ENCODE data around the gene GSG1L. TPM values are rescaled to one million over a fixed set of nuclear protein-coding genes. Genes with fewer than 3 reads are reported as not detected.

GSG1L gene
- total and polyA plus RNA-seq, 5 experiments from 2014 or later, result not detected

- POLR2A ChIA-PET, result no interaction called here
- H3K9me3 Mint-ChIP-seq, result no peaks in the 10 kb centered on the region
- ATAC-seq, result no peak
Observed at GRCh38 chr16:27775254-27775653, 288.3 kb downstream of the GSG1L start.

GRCh38 chr16:27774779-27775178, 288.7 kb downstream of the GSG1L start:
- Mint-ChIP-seq H3K27ac (no peak overlapping the region), H3K4me1 (no peaks in the 10 kb centered on the region), H3K36me3 (peaks cover 0 to 19% (median 3%) of the 10 kb centered on the region in 3 donors), H3K27me3 (no peaks in the 10 kb centered on the region), H3K9me3 (no peaks in the 10 kb centered on the region), H3K4me3 (no peak overlapping the region)
- ATAC-seq (no peak), DNase-seq (no peak)
- POLR2A ChIA-PET, result no interaction called here

More at GRCh38 chr16:27775254-27775653, 288.3 kb downstream of the GSG1L start:
- H3K4me3 Mint-ChIP-seq, result no peak overlapping the region
- no peaks in the 10 kb centered on the region for H3K27me3 Mint-ChIP-seq
- peaks cover 0 to 14% (median 2%) of the 10 kb centered on the region in 3 donors for H3K36me3 Mint-ChIP-seq
- no peak overlapping the region for H3K27ac Mint-ChIP-seq
- DNase-seq, result no peak
- H3K4me1 Mint-ChIP-seq, result no peaks in the 10 kb centered on the region

GRCh38 chr16:27773344-27773743, 290.2 kb downstream of the GSG1L start:
- Mint-ChIP-seq H3K4me3 (no peak overlapping the region), H3K27me3 (no peaks in the 10 kb centered on the region), H3K36me3 (peaks cover 0 to 25% (median 3%) of the 10 kb centered on the region in 3 donors), H3K4me1 (no peaks in the 10 kb centered on the region), H3K9me3 (no peaks in the 10 kb centered on the region), H3K27ac (no peak overlapping the region)
- DNase-seq (no peak), ATAC-seq (no peak)
- POLR2A ChIA-PET, result no interaction called here

- DNase-seq, result no peak
- ATAC-seq, result no peak
- Mint-ChIP-seq H3K27ac (no peak overlapping the region), H3K27me3 (no peaks in the 10 kb centered on the region), H3K4me3 (no peak overlapping the region), H3K9me3 (no peaks in the 10 kb centered on the region), H3K36me3 (peaks cover 0 to 24% (median 3%) of the 10 kb centered on the region in 3 donors), H3K4me1 (no peaks in the 10 kb centered on the region)
- POLR2A ChIA-PET, result no interaction called here
Observed at GRCh38 chr16:27772093-27772825, 291.3 kb downstream of the GSG1L start.

GRCh38 chr16:27771201-27771910, 292.2 kb downstream of the GSG1L start:
- peaks cover 0 to 23% (median 4%) of the 10 kb centered on the region in 3 donors for H3K36me3 Mint-ChIP-seq
- POLR2A ChIA-PET, result no interaction called here
- no peak overlapping the region for H3K4me3 Mint-ChIP-seq
- ATAC-seq (no peak), DNase-seq (no peak)
- no peaks in the 10 kb centered on the region for H3K27me3 Mint-ChIP-seq
- H3K9me3 Mint-ChIP-seq, result no peaks in the 10 kb centered on the region
- H3K4me1 Mint-ChIP-seq, result no peaks in the 10 kb centered on the region
- no peak overlapping the region for H3K27ac Mint-ChIP-seq

GRCh38 chr16:27770271-27771196, 293.0 kb downstream of the GSG1L start:
- ATAC-seq (no peak), DNase-seq (no peak)
- Mint-ChIP-seq H3K27ac (no peak overlapping the region), H3K9me3 (no peaks in the 10 kb centered on the region), H3K4me3 (no peak overlapping the region), H3K36me3 (peaks cover 0 to 29% (median 7%) of the 10 kb centered on the region in 3 donors), H3K4me1 (no peaks in the 10 kb centered on the region), H3K27me3 (no peaks in the 10 kb centered on the region)
- POLR2A ChIA-PET, result no interaction called here

- Mint-ChIP-seq H3K4me1 (no peaks in the 10 kb centered on the region), H3K4me3 (no peak overlapping the region), H3K9me3 (no peaks in the 10 kb centered on the region), H3K27me3 (no peaks in the 10 kb centered on the region), H3K36me3 (peaks cover 0 to 32% (median 10%) of the 10 kb centered on the region in 3 donors), H3K27ac (no peak overlapping the region)
- no peak for ATAC-seq
- no peak for DNase-seq
- POLR2A ChIA-PET, result no interaction called here
Observed at GRCh38 chr16:27769561-27770255, 293.8 kb downstream of the GSG1L start.

GRCh38 chr16:27768651-27769272, 294.8 kb downstream of the GSG1L start:
- no peak overlapping the region for H3K27ac Mint-ChIP-seq
- no peaks in the 10 kb centered on the region for H3K27me3 Mint-ChIP-seq
- no peaks in the 10 kb centered on the region for H3K9me3 Mint-ChIP-seq
- H3K4me3 Mint-ChIP-seq, result no peak overlapping the region
- no peaks in the 10 kb centered on the region for H3K4me1 Mint-ChIP-seq
- POLR2A ChIA-PET, result no interaction called here
- DNase-seq (no peak), ATAC-seq (no peak)
- H3K36me3 Mint-ChIP-seq, result peaks cover 6 to 38% (median 19%) of the 10 kb centered on the region in 3 donors

- POLR2A ChIA-PET, result no interaction called here
- H3K4me3 Mint-ChIP-seq, result no peak overlapping the region
- no peaks in the 10 kb centered on the region for H3K9me3 Mint-ChIP-seq
- no peak overlapping the region for H3K27ac Mint-ChIP-seq
- H3K27me3 Mint-ChIP-seq, result no peaks in the 10 kb centered on the region
- ATAC-seq (no peak), DNase-seq (no peak)
- peaks cover 8 to 41% (median 23%) of the 10 kb centered on the region in 3 donors for H3K36me3 Mint-ChIP-seq
- H3K4me1 Mint-ChIP-seq, result no peaks in the 10 kb centered on the region
Observed at GRCh38 chr16:27767971-27768591, 295.4 kb downstream of the GSG1L start.

- Mint-ChIP-seq H3K9me3 (no peaks in the 10 kb centered on the region), H3K4me1 (no peaks in the 10 kb centered on the region), H3K36me3 (peaks cover 8 to 49% (median 32%) of the 10 kb centered on the region in 3 donors), H3K4me3 (no peak overlapping the region), H3K27me3 (no peaks in the 10 kb centered on the region), H3K27ac (no peak overlapping the region)
- POLR2A ChIA-PET, result no interaction called here
- DNase-seq (no peak), ATAC-seq (no peak)
Observed at GRCh38 chr16:27767081-27767480, 296.4 kb downstream of the GSG1L start.

- no peak overlapping the region for H3K4me3 Mint-ChIP-seq
- no peaks in the 10 kb centered on the region for H3K9me3 Mint-ChIP-seq
- H3K27ac Mint-ChIP-seq, result no peak overlapping the region
Observed at GRCh38 chr16:27766236-27766925, 297.1 kb downstream of the GSG1L start.

More at GRCh38 chr16:27766236-27766925, 297.1 kb downstream of the GSG1L start:
- DNase-seq, result no peak
- POLR2A ChIA-PET, result no interaction called here
- Mint-ChIP-seq H3K36me3 (peaks cover 8 to 55% (median 38%) of the 10 kb centered on the region in 3 donors), H3K4me1 (no peaks in the 10 kb centered on the region), H3K27me3 (no peaks in the 10 kb centered on the region)
- no peak for ATAC-seq
